Activated CD8-positive, alpha-beta memory T cell treated with anti-CD3 and anti-CD28 coated beads for 1 hour (primary cell): ENCODE results near the gene SPATS2.
"Not testable (repeated sequence)": the region's sequence is repeated elsewhere in the genome, so short reads cannot be mapped to it uniquely, and the experiment has no call there.

Source experiments
- DNase-seq, 2 donors: peaks; one replicate each; pipeline ENCODE4 v3.0.0-alpha.2; 2020; ENCODE audit warnings: low read depth in 1 of 2; ENCODE audit errors: extremely low read depth in 1 of 2

The SPATS2 gene

DNA sequence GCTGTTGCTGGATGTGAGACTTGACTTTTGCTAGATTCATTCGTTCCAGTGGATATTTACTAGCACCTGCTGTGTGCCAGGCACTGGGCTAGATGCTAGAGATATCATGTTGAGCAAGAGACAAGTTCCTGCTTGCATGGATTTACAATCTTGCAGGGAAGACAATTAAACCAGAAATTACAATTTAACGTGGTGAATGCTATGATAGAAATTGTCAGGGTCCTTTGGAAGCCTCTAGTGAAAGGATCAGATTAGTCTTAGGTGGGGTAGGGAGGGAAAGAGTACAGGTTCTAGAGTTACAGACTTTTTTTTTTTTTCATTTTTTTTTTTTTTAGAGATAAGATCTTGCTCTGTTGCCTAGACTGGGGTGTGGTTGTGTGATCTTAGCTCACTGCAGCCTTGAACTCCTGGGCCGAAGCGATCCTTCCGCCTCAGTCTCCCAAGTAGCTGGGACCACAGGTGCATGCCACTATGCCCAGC, 36.7 kb downstream of the SPATS2 start:
- DNase-seq, result no peak

DNA sequence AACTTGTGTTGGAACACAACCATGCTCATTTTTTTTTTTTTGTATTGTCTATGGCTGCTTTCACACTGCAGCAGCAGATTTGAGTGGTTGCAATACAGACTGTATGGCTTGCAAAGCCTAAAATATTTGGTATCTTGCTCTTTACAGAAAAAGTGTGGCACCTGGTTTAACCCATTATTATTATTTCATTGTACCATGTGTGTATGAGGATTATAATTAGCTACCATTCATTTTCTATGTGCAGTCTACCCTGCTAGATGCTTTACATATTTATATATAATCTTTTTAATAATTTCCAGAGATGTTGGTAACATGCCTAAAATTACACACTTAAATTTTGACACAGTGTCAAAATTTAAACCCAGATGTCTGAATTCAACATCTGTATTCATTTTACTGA, 37.7 kb downstream of the SPATS2 start:
- DNase-seq, result no peak

DNA sequence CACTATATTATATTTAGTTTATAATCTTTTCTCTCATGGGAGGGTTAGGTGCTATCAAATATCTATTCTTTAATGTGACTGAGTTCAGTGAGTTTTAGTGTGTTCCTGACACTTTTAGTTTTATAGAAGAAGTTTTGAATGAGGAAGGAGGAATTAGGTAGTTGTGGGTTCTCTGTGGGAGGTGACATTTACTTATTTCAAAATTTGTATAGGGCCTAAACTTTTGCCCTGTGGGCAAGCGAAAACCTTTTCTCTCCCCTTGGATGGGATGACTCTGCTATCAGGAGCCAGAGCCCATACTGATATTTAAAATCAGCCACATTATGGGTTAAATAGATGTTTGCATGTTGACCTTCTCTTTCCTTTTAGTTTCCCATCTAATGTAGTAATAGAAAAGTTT, 43.6 kb downstream of the SPATS2 start:
- no peak for DNase-seq

DNA sequence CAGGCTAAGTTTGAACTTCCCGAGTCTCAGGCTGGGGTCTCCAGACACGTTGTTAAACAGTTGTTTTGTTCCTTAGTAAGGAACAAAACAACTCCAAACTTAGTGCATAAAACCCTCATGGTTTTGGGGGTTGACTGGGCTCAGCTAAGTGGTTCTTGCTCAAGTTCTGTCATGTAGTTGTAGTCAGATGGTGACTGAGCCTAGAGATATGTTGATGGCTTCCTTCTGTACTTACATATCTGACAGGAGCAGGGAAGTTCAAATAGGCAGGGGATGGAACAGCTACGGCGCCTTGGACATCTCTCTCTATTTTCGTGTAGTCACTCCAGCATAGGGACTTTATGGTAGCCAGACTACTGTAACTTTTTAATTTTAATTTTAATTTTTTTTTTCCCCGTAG, 45.7 kb downstream of the SPATS2 start:
- no peak for DNase-seq

DNA sequence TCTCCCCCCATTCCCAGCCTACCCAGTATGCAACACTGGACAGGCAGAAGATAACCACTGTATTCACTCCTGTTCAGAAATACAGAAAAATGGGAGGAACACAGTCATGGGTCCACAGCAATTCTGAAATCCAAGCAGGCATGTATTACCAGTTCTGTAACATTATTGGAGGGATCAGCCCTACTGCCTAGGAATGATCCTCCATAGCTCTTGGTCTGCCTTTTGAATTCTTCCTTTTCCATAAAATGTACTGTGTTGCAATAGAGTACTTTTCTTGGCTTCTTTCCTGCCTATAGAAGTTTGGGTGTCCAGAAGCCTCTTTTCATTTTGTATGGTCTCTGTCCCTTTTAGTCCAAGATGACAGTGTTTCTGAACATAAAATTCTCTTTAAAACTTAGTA, 46.5 kb downstream of the SPATS2 start:
- no peak for DNase-seq

DNA sequence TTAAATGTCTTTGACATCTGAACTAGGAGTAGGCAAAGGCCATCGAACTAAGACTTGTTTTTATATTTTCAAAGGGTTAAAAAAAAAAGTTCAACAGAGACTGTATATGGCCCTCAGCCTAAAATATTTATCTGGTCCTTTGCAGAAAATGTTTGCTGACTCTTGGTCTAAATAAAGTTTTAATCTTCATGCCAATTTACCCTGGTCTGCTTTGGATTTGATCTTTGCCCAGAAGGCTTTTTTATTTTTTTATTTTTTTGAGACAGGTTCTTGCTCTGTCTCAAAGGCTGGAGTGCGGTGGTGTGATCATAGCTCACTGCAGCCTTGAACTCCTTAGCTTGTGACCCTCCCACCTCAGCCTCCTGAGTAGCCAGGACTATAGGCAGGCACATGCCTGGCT, 47.1 kb downstream of the SPATS2 start:
- no peak for DNase-seq

DNA sequence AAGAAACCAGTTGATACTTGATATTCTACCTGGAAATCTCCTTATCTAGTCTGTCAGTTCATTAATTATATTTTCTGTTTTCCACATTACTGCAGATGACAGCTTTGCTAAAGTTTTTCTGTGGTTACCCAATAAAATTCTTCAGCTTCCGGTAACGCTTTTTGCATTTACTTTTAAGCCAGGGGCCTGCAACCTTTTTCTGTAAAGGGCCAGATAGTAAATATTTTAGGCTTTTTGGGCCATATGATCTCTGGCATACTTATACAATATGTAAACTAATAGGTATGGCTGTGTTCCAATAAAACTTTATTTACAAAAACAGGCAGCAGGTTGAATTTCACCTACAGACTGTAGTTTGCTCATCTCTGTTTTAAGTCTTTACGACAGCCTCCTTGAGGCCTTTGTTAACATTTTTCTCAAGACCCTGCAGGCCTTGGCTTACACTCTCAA, 48.3 kb downstream of the SPATS2 start:
- DNase-seq, result no peak

DNA sequence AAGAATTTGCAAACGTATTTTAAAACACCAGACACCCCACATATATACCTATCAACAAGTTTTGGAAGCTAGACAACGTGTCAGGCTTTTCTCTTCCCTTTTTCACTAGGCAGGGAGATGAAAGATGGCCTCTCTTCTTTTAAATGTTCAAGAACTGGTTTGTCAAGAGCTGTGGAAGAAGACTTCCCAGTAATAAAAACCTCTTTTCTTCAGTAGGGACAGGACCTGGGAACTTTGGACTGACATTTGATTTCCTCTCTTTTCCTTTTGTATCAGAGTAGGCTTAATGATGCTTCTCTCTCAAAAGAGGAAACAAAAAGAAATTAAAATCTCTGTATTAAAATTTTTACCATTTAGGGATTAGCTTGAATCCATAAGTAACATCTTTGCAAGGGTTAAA, 49.6 kb downstream of the SPATS2 start:
- DNase-seq, result no peak

DNA sequence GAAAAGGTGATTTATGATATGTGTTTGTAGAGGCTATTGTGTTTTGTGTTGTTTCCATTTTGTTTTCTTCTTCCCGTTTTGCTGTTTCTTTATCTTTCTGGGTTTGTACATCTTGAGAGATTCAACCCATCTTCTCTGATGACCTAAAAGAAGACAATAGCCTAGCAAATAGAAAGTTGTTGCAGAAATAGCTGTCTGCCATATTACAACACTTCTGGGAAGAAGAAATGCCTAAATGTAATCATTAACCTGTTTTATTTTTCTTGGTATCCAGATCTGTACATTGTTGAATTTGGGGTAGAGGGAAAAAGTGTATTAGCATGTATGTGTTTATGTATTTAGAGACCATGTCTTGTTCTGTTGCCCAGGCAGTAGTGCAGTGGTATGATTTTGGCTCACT, 50.3 kb downstream of the SPATS2 start:
- no peak for DNase-seq

DNA sequence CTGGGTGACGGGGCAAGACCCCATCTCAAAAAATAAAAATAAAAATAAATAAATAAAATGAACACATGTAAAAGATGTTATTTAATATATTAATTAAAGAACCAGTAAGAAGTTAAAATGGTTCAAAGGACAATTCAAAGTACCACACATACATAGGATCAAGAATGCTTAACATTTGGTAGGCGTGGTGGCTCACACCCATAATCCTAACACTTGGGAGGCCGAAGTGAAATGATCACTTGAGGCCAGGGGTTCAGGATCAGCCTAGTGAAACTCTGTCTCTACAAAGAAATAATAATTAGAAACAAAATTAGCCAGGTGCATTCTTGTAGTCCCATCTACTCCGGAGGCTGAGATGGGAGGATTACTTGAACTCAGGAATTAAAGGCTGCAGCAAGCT, 53.3 kb downstream of the SPATS2 start:
- no peak for DNase-seq

DNA sequence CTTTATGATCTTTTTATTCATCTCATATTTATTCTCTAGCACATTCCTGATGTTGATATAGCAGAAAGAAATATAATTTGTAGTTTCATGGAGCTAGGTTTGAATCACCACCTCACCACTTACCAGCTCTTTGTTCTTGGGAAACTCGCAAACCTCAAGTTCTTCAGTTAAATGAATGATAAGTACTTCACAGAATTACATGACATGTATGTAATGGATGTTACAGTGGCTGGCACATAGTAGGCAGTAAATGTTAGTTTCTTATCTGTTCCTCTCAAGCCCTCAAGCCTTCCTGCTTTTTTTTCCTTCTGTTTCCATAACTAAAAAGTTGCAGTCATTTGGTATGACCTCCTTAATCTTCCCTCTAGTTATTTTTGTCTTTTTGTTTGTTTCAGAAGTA, 54.9 kb downstream of the SPATS2 start:
- DNase-seq, result no peak

DNA sequence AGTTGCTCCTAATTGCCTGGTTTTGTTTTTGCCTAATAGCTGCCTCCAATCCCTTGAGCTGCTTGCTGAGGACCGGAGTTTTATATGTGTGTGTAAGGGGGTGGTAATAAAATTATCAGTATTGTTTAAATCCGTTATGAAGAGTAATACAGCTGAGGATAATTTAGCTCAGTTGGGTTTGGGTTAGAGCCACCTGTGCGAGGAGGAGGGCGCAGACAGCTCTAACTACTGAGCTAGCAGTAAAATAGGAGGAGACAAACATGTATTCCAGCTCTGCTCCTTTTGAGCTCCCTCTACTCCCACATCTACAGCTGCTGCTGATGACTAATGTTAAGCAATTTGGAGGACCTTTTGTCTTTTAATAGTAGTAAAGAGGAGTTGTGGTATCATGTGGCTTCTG, 61.5 kb downstream of the SPATS2 start:
- DNase-seq, result no peak

DNA sequence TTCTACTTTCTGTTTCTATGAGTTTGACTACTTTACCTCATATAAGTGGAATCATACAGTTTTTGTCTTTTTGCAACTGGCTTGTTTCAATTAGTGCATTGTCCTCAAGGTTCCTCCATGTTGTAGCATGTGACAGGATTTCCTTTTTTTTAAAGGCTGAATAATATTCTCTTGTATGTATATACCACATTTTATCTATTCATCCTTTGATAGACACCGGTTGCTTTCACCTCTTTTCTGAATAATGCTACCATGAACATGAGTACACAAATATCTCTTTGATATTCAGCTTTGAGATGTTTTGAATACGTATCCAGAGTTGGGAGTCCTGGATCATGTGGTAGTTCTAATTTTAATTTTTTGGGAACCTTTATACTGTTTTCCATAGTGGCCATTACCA, 65.4 kb downstream of the SPATS2 start:
- no peak for DNase-seq

DNA sequence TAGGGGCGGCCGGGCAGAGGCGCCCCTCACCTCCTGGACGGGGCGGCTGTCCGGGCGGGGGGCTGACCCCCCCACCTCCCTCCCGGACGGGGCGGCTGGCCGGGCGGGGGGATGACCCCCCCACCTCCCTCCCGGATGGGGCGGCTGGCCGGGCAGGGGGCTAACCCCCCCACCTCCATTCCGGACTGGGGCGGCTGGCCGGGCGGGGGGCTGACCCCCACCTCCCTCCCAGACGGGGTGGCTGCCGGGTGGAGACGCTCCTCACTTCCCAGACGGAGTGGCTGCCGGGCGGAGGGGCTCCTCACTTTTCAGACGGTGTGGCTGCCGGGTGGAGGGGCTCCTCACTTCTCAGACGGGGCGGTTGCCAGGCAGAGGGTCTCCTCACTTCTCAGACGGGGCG, 69.5 kb downstream of the SPATS2 start:
- not testable (repeated sequence) for DNase-seq

DNA sequence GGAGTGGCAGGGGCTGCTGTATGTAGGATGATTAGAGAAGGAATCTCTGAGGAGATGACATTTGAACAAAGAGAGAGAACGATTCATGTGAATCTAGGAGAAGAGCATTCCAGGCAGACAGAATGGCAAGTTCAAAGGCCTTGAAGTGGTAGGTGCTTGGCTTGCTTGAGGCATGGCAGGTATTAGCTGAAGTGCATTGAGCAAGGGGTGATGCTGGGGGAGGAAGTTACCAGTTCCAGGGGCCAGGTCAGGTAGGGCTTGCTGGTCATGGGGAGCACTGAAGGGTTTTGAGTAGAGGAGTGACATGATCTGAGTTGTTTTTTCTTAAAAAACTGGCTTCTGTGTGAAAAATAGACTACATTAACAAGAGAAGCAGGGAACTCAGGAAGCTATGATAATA, 71.8 kb downstream of the SPATS2 start:
- no peak for DNase-seq

DNA sequence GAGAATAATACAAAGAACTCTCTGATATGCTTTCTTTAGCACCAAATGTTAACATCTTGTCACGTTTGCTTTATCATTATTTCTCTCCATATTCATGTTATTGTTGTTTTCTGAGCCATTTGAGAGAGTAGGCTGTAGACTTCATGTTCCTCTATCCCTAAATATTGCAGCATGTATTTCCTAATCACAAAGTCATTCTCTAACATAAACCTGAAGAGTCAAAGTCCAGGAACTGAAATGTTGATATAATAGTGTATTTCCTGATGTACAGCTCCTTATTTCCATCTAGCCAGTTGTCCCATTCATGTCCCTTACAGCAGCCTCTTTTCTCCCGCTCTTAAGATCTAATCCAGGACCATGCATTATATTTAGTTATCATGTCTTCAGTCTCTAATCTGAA, 72.8 kb downstream of the SPATS2 start:
- DNase-seq, result no peak

DNA sequence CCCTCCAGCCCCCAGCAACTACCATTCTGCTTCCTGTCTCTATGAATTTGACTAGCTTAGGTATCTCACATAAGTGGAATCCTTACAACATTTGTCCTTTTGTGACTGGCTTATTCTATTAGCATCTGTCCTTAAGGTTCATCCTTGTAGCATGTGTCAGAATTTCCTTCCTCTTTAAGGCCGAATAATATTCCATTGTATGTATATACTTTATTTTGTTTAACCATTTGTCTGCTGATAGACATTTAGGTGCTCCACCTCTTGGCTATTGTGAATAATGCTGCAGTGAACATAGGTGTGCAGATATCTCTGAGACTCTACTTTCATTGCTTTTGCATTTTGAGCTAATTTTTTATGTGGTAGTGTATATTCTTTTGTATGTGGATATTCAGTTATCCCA, 75.7 kb downstream of the SPATS2 start:
- no peak for DNase-seq

DNA sequence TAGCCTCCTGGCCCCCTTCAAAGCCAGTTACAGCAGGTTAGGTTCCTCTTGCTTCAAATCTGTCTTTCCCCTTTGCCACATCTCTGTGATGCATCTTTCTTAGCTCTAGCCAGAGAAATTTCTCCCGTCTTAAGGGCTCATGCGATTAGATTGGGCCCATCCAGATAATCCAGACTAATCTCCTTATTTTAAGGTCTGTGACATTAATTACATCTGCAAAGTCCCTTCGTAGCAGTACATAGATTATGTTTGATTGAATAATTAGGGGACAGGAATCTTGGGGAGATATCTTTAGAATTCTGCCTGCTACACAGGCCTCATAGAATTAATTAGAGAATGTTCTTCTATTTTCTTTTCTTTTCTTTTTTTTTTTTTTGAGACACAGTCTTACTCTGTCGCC, 79.3 kb downstream of the SPATS2 start:
- DNase-seq, result no peak

DNA sequence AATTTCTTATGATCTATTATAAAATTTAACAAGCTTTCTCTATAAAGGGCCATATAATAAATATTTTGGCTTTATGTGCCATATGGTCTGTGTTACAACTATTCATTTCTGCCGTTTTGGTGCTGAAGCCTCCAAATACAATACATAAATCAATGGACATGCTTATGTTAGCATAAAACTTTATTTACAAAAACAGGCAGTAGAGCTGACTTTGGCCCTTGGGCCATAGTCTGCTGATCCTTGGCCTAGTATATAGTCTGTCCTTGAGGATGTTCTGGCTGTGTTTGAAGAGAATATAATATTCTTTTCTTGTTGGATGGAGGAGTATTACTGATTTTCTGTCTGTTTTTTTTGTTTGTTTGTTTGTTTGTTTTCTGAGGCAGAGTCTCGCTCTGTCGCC, 81.6 kb downstream of the SPATS2 start:
- DNase-seq, result no peak

DNA sequence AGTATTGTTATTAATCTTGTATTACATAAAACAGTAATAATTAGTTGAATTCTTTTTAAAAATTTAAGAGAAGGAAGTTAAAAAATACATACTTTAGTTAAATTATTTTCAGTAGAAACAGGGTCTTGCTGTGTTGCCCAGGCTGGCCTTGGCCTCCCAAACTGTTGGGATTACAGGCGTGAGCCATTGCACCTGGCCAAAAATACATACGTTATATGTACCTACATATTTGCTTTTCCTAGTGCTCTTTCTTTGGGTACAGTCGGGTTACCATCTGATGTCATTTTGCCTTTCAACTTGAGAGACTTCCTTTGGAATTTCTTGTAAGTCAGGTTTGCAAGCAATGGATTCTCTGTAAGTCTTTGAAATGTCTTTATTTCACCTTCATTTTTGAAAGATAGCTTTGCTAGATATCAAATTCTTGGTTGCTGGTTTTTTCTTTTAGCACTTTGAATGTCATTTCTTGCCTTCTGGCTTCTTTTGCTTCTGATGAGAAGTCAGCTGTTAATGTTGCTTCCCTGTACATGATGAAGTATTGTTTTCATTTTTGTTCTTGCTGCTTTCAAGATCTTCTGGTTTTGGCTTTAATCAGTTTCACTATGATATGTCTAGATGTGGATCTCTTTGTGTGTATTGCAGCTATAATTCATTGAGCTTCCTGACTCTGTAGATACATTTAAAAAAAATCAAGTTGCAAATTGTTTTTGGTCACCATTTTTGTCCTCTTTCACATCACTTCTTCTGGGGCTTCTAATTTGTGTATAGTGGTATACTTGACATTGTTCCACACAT, 84.4 kb downstream of the SPATS2 start:
- no peak for DNase-seq

DNA sequence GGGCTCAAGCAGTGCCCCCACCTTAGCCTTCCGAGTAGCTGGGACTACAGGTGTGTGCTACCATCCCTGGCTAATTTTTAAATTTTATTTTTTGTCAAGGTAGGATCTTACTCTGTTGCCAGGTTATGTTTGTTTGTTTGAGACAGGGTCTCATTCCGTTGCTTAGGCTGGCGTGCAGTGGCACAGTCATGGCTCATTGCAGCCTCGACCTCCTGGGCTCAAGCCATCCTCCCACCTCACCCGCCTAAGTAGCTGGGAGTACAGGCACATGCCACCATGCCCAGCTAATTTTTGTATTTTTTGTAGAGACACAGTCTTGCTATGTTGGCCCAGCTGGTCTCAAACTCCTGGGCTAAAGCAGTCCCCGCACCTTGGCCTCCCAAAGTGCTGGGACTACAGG, 88.2 kb downstream of the SPATS2 start:
- DNase-seq, result no peak

DNA sequence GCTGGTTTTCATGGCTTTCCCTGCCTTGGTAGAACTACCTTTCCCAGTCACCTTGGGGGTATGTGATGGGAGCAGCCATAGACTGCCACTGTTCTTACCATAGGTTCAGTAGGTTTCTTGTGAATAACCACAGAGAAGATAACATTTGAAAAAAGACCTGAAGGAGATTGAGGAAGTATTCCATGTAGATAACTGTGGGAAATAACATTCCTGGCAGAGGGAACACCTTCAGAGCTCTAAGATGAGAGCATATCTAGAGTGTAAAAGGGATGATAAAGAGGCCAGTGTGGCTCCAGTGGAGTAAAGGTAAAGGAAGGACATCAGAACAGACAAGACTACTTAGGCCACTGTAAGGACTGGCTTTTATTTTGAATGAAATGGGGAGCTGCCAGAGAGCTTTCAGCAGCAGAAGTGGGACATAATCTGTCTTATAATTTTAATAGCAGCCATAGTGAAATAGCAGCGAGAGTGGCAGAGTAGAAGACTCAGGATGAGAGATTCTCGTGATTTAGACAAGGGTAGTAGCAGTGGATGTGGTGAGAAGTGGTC, 88.9 kb downstream of the SPATS2 start:
- no peak for DNase-seq

DNA sequence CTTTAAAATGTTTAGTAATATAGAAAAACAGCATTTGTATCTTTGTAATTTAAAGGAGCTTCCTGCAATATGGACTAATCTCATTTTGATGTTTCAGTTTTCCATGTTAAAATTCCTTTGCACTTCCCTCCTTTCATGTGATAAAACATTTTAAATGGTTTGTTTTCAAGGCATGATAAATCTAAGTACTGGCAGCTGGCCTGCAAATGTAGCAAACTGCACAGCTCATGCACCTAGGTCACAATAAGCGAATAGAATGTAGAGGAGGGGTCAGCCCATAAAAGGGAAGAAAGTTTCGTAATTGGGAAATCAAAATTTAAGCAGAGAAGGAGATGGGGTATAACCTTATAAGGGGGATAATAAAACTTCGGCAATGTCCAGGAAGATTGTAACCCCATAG, 91.6 kb downstream of the SPATS2 start:
- no peak for DNase-seq
